Immature natural killer cell (primary cell): ENCODE measurements around the gene VPREB1. TPM values are rescaled to one million over a fixed set of nuclear protein-coding genes. Genes with fewer than 3 reads are reported as not detected.
A peak's percentile ranks its signal among the peaks of the same experiment; 100 is the strongest.

ENCODE experiments used
- DNase-seq, 3 donors: peaks; one replicate each; pipeline ENCODE4 v3.0.0; 2022; ENCODE audit warnings: mixed read lengths in 1 of 3
- H3K27ac Mint-ChIP-seq, 6 donors: one replicate each; pipeline ENCODE4 v1.8.0; 2020; ENCODE audit warnings: mixed read lengths in 6 of 6, mild to moderate bottlenecking in 5 of 6, inconsistent platforms in 4 of 6, moderate library complexity in 3 of 6
- H3K27me3 Mint-ChIP-seq, 3 donors: one replicate each; pipeline ENCODE4 v1.8.0; 2020 to 2021; ENCODE audit warnings: low read depth in 3 of 3, mild to moderate bottlenecking in 3 of 3, mixed read lengths in 3 of 3, moderate library complexity in 3 of 3, inconsistent platforms in 1 of 3
- H3K36me3 Mint-ChIP-seq, 3 donors: one replicate each; pipeline ENCODE4 v1.8.0; 2020; ENCODE audit warnings: mixed read lengths in 3 of 3, inconsistent platforms in 2 of 3, mild to moderate bottlenecking in 2 of 3
- H3K4me1 Mint-ChIP-seq, 2 donors: one replicate each; pipeline ENCODE4 v1.8.0; 2020; ENCODE audit warnings: inconsistent platforms in 2 of 2, mild to moderate bottlenecking in 2 of 2, mixed read lengths in 2 of 2, moderate library complexity in 1 of 2
- H3K4me3 Mint-ChIP-seq, 5 donors: one replicate each; pipeline ENCODE4 v1.8.0; 2020; ENCODE audit warnings: mild to moderate bottlenecking in 5 of 5, mixed read lengths in 5 of 5, inconsistent platforms in 3 of 5, moderate library complexity in 3 of 5
- H3K9me3 Mint-ChIP-seq, 6 donors: one replicate each; pipeline ENCODE4 v1.8.0; 2020; ENCODE audit warnings: mild to moderate bottlenecking in 6 of 6, mixed read lengths in 6 of 6, inconsistent platforms in 4 of 6, moderate library complexity in 3 of 6
- polyA plus RNA-seq, 3 donors: library from polyadenylated mRNA; unstranded; fragments of 300-500 nt; fragmentation: Illumina TruSeq; gene quantifications; one replicate each; pipeline ENCODE4 v1.2.3, GENCODE V29; 2021

VPREB1 gene
- polyA plus RNA-seq, 3 donors from 2014 or later, result not detected

- H3K4me3 Mint-ChIP-seq, result no peak overlapping the region
- no peaks in the 10 kb centered on the region for H3K36me3 Mint-ChIP-seq
- no peaks in the 10 kb centered on the region for H3K4me1 Mint-ChIP-seq
- H3K27ac Mint-ChIP-seq, result no peak overlapping the region
- DNase-seq, result no peak
- H3K9me3 Mint-ChIP-seq, result no peaks in the 10 kb centered on the region
- peaks cover 0 to 2% (median 0%) of the 10 kb centered on the region in 3 donors for H3K27me3 Mint-ChIP-seq
Measured at GRCh38 chr22:22226448-22227187, 18.0 kb upstream of the VPREB1 start.

- no peak overlapping the region for H3K27ac Mint-ChIP-seq
- H3K4me1 Mint-ChIP-seq, result no peaks in the 10 kb centered on the region
- H3K4me3 Mint-ChIP-seq, result no peak overlapping the region
- H3K36me3 Mint-ChIP-seq, result no peaks in the 10 kb centered on the region
- no peak for DNase-seq
- H3K27me3 Mint-ChIP-seq, result peaks cover 0 to 5% (median 0%) of the 10 kb centered on the region in 3 donors
- no peaks in the 10 kb centered on the region for H3K9me3 Mint-ChIP-seq
Measured at GRCh38 chr22:22228421-22228820, 16.2 kb upstream of the VPREB1 start.

GRCh38 chr22:22228921-22229320, 15.7 kb upstream of the VPREB1 start:
- Mint-ChIP-seq H3K36me3 (no peaks in the 10 kb centered on the region), H3K9me3 (no peaks in the 10 kb centered on the region), H3K27ac (no peak overlapping the region), H3K4me1 (no peaks in the 10 kb centered on the region), H3K27me3 (peaks cover 0 to 5% (median 0%) of the 10 kb centered on the region in 3 donors), H3K4me3 (no peak overlapping the region)
- DNase-seq, result no peak

DNA sequence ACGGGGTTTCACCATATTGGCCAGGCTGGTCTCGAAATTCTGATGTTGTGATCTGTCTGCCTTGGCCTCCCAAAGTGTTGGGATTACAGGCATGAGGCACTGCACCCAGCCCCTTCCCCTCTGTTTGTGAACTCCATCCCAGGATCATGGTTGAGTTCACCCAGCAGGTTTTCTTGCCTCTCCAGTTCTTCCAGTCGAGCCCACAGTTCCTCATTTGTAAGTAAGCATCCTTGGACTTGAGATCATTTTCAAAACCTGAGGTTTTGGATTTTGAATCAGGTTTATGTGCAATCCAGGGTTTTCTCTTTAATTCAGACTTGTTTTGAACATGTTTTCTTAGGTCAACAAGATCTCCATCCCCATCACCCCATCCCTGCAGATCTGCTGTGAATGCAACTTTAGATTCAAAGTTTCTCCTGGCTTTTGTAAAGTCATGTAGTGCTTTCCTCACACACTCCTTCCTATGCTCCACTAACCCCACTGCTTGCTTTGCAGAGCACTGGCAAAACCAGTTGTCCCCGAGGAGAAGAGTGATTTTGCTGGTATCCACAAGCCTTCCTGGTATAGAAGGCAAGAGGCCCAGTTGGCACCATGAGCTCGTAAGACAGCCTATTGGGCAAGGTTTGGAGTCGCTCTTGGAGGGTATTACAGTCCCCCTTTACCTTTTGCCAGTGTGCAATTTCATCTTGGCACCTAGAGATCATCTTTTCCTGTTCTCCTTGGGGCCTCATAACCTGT, 14.7 kb upstream of the VPREB1 start:
- H3K27ac Mint-ChIP-seq, result no peak overlapping the region
- H3K9me3 Mint-ChIP-seq, result no peaks in the 10 kb centered on the region

GRCh38 chr22:22230438-22230837, 14.1 kb upstream of the VPREB1 start:
- DNase-seq, result no peak
- no peaks in the 10 kb centered on the region for H3K4me1 Mint-ChIP-seq
- H3K27me3 Mint-ChIP-seq, result peaks cover 0 to 5% (median 0%) of the 10 kb centered on the region in 3 donors
- no peaks in the 10 kb centered on the region for H3K36me3 Mint-ChIP-seq
- no peak overlapping the region for H3K4me3 Mint-ChIP-seq
- H3K27ac Mint-ChIP-seq, result no peak overlapping the region
- H3K9me3 Mint-ChIP-seq, result no peaks in the 10 kb centered on the region

More for the DNA sequence above, 14.7 kb upstream of the VPREB1 start:
- H3K27me3 Mint-ChIP-seq, result peaks cover 0 to 5% (median 0%) of the 10 kb centered on the region in 3 donors
- no peaks in the 10 kb centered on the region for H3K4me1 Mint-ChIP-seq
- no peaks in the 10 kb centered on the region for H3K36me3 Mint-ChIP-seq
- no peak for DNase-seq
- H3K4me3 Mint-ChIP-seq, result no peak overlapping the region

GRCh38 chr22:22233081-22233480, 11.5 kb upstream of the VPREB1 start:
- Mint-ChIP-seq H3K9me3 (no peaks in the 10 kb centered on the region), H3K36me3 (no peaks in the 10 kb centered on the region), H3K4me1 (no peaks in the 10 kb centered on the region), H3K4me3 (no peak overlapping the region), H3K27me3 (peaks cover 0 to 5% (median 0%) of the 10 kb centered on the region in 3 donors), H3K27ac (no peak overlapping the region)
- no peak for DNase-seq

DNA sequence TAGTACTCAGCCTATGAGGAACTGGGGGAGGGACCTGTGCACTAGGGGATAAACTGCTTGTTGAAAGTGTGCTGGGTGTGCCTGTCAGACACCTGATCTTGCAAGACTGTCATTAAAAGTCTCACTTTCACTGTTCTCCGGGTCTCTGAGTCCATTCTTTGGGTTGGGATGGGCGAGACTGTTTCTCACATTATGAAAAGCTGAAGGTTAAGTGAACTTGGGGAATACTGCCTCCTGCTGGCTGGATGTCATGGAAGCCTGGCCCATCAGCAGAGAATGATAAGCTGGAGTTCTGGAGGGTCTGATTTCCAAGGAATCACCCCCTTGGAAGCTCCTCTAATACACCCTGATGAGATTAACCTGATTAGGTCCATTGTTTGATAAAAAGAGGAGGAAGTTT, 9.0 kb upstream of the VPREB1 start:
- H3K9me3 Mint-ChIP-seq, result no peaks in the 10 kb centered on the region
- no peaks in the 10 kb centered on the region for H3K4me1 Mint-ChIP-seq
- H3K27ac Mint-ChIP-seq, result no peak overlapping the region
- H3K36me3 Mint-ChIP-seq, result no peaks in the 10 kb centered on the region
- peak in 2 of 3 donors; percentile 10 to 11 for DNase-seq
- peaks cover 0 to 9% (median 0%) of the 10 kb centered on the region in 3 donors for H3K27me3 Mint-ChIP-seq
- H3K4me3 Mint-ChIP-seq, result no peak overlapping the region

GRCh38 chr22:22237521-22237920, 7.1 kb upstream of the VPREB1 start:
- Mint-ChIP-seq H3K4me1 (no peaks in the 10 kb centered on the region), H3K36me3 (no peaks in the 10 kb centered on the region), H3K4me3 (no peak overlapping the region), H3K27me3 (peaks cover 2 to 9% (median 2%) of the 10 kb centered on the region in 3 donors), H3K27ac (no peak overlapping the region), H3K9me3 (no peaks in the 10 kb centered on the region)
- DNase-seq, result no peak

- Mint-ChIP-seq H3K27ac (no peak overlapping the region), H3K4me1 (peaks cover 0 to 5% of the 10 kb centered on the region in 2 donors), H3K9me3 (no peaks in the 10 kb centered on the region)
Measured at GRCh38 chr22:22239311-22239939, 5.2 kb upstream of the VPREB1 start.

GRCh38 chr22:22241554-22241898, 3.1 kb upstream of the VPREB1 start:
- Mint-ChIP-seq H3K4me1 (peaks cover 0 to 5% of the 10 kb centered on the region in 2 donors), H3K9me3 (no peaks in the 10 kb centered on the region), H3K4me3 (no peak overlapping the region), H3K27ac (no peak overlapping the region), H3K27me3 (peaks cover 2 to 11% (median 4%) of the 10 kb centered on the region in 3 donors), H3K36me3 (no peaks in the 10 kb centered on the region)
- no peak for DNase-seq

More at GRCh38 chr22:22239311-22239939, 5.2 kb upstream of the VPREB1 start:
- Mint-ChIP-seq H3K36me3 (no peaks in the 10 kb centered on the region), H3K4me3 (no peak overlapping the region), H3K27me3 (peaks cover 2 to 9% (median 4%) of the 10 kb centered on the region in 3 donors)
- DNase-seq, result no peak

DNA sequence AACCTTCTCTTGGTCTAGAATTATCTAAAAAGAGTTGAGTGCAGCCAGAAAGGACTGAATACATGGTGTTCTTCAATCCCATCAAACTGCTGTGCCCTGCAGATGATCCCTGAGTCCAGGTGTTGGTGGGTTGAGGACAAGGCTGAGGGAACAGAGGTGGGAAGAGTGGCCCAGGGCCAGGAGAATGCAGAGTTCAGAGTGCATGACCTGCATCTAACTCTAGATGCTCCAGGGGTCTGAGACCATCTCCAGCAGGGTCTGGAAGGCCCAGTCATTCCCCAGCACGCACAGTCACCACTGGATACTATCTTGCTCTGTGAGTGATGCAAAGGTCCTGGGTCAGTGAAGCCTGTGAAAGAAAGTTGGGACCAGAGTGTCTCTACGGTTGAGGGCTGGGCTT, 2.1 kb upstream of the VPREB1 start:
- H3K36me3 Mint-ChIP-seq, result no peaks in the 10 kb centered on the region
- no peak overlapping the region for H3K27ac Mint-ChIP-seq
- no peak overlapping the region for H3K4me3 Mint-ChIP-seq
- DNase-seq, result no peak
- H3K27me3 Mint-ChIP-seq, result peaks cover 2 to 11% (median 4%) of the 10 kb centered on the region in 3 donors
- H3K4me1 Mint-ChIP-seq, result peaks cover 0 to 5% of the 10 kb centered on the region in 2 donors
- H3K9me3 Mint-ChIP-seq, result no peaks in the 10 kb centered on the region

DNA sequence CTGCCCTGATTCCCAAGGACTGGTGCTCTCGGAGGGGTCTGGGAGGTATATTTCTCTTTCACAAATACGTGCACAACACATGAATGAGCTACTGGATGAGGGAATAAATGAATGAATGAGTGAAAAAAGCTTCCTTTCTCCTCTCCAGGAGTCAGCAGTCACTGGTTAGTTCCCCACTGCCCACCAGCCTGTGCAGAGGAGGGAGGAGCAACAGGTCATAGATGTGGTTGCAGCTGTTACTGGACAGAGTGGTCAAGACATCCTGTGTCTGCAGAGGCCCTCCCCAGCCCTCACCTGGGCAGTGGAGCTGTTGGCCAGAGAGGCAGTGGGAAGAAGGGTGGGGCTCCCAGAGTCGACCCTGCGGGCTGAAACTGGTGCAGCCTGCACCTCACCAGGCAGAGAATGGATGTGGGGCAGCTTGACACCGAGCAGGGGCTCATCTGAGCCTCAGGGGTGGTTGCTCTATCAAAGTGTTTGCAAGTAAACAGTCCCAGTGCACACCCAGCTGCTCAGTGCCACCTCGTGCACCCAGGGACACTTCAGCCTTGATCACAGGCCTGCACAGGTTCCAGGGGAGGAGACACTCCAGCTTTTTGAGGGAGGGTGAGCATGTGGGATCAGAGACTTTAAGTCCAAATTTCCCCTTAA, 1.4 kb upstream of the VPREB1 start:
- H3K27ac Mint-ChIP-seq, result no peak overlapping the region
- H3K4me1 Mint-ChIP-seq, result peaks cover 0 to 5% of the 10 kb centered on the region in 2 donors
- no peaks in the 10 kb centered on the region for H3K9me3 Mint-ChIP-seq
- peaks cover 2 to 11% (median 4%) of the 10 kb centered on the region in 3 donors for H3K27me3 Mint-ChIP-seq
- DNase-seq, result no peak
- H3K36me3 Mint-ChIP-seq, result no peaks in the 10 kb centered on the region
- H3K4me3 Mint-ChIP-seq, result peak overlapping the region in 1 of 5 donors; percentile 21

DNA sequence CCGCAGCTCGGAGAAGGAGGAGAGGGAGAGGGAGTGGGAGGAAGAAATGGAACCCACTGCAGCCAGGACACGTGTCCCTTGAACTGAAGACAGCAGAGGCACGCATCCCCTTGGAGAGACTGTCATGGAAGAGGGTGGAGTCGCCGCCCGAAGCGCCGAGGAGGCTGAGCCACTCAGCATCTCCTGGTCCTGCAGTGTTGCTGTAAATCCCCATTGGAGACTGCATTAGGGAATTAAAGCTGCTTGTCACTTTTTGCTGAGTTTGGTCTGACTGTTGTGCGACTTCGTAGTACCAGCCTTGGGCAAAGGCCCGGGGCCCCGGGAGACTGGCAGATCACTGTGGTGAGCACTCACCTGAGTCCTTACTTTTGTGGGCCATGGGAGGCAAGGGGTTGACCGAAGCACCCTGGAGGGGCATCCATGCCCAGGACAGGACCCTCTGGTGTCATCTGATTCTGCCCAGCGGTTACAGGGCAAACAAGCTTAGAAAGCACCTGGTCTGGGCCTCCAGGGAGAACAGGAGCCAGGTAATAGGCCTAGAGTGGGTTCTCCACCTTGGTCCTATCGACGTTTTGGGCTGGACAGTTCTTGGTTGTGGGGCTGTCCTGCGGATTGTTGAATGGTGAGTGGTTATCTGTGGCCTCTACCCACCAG, 797 bp downstream of the VPREB1 start:
- Mint-ChIP-seq H3K36me3 (no peaks in the 10 kb centered on the region), H3K9me3 (no peaks in the 10 kb centered on the region), H3K4me1 (peaks cover 7 to 19% of the 10 kb centered on the region in 2 donors), H3K4me3 (no peak overlapping the region), H3K27ac (no peak overlapping the region), H3K27me3 (peaks cover 2 to 8% (median 4%) of the 10 kb centered on the region in 3 donors)
- DNase-seq, result no peak
